AML-193 (cell line): ENCODE results near the gene HPS5.

Experiments used
- DNase-seq, 2 experiments: peaks; one replicate each; lab custom pipeline; 2025; lab: John Stamatoyannopoulos, UW

Gene HPS5

GRCh38 chr11:18317551-18317950 lies 4.4 kb downstream of the HPS5 start:
- DNase-seq: no peak

- DNase-seq: no peak
These were observed 6.0 kb downstream of the HPS5 start for GRCh38 chr11:18315893-18316292.

- peak; percentile 4 to 13 for DNase-seq
These were observed 7.0 kb downstream of the HPS5 start for GRCh38 chr11:18314784-18315523.

GRCh38 chr11:18313965-18314763 lies 7.8 kb downstream of the HPS5 start:
- no peak for DNase-seq

GRCh38 chr11:18312663-18313420 lies 9.1 kb downstream of the HPS5 start:
- no peak for DNase-seq

GRCh38 chr11:18312012-18312411 lies 9.9 kb downstream of the HPS5 start:
- no peak for DNase-seq

GRCh38 chr11:18310800-18311340 lies 11.1 kb downstream of the HPS5 start:
- peak; percentile 80 to 81 for DNase-seq

GRCh38 chr11:18309691-18310090 lies 12.2 kb downstream of the HPS5 start:
- DNase-seq: no peak

GRCh38 chr11:18308242-18308641 lies 13.7 kb downstream of the HPS5 start:
- no peak for DNase-seq

GRCh38 chr11:18307461-18308139 lies 14.3 kb downstream of the HPS5 start:
- DNase-seq: no peak

GRCh38 chr11:18304745-18305144 lies 17.2 kb downstream of the HPS5 start:
- no peak for DNase-seq

GRCh38 chr11:18299721-18300120 lies 22.2 kb downstream of the HPS5 start:
- no peak for DNase-seq

- DNase-seq: no peak
These were observed 26.6 kb downstream of the HPS5 start for GRCh38 chr11:18295316-18295715.

GRCh38 chr11:18294862-18295261 lies 27.1 kb downstream of the HPS5 start:
- no peak for DNase-seq

GRCh38 chr11:18288911-18289310 lies 33.0 kb downstream of the HPS5 start:
- no peak for DNase-seq

- DNase-seq: no peak
These were observed 36.1 kb downstream of the HPS5 start for GRCh38 chr11:18285841-18286240.

- DNase-seq: no peak
These were observed 39.3 kb downstream of the HPS5 start for GRCh38 chr11:18282626-18283025.

GRCh38 chr11:18280438-18281045 lies 41.4 kb downstream of the HPS5 start:
- DNase-seq: no peak

- DNase-seq: peak; percentile 68 to 79
These were observed 44.2 kb downstream of the HPS5 start for GRCh38 chr11:18277565-18278271.

GRCh38 chr11:18271206-18271605 lies 50.7 kb downstream of the HPS5 start:
- no peak for DNase-seq

- DNase-seq: no peak
These were observed 51.8 kb downstream of the HPS5 start for GRCh38 chr11:18270102-18270501.
